ENCODE data around the gene IVNS1ABP. TPM values are rescaled to one million over a fixed set of nuclear protein-coding genes. Genes with fewer than 3 reads are reported as not detected.

Gene IVNS1ABP
- total and polyA plus RNA-seq, 2 of the 13 experiments (the other 11 are each of a cell fraction or from before 2014, with no cell fraction given): 49.1 to 51.7 TPM

DNA sequence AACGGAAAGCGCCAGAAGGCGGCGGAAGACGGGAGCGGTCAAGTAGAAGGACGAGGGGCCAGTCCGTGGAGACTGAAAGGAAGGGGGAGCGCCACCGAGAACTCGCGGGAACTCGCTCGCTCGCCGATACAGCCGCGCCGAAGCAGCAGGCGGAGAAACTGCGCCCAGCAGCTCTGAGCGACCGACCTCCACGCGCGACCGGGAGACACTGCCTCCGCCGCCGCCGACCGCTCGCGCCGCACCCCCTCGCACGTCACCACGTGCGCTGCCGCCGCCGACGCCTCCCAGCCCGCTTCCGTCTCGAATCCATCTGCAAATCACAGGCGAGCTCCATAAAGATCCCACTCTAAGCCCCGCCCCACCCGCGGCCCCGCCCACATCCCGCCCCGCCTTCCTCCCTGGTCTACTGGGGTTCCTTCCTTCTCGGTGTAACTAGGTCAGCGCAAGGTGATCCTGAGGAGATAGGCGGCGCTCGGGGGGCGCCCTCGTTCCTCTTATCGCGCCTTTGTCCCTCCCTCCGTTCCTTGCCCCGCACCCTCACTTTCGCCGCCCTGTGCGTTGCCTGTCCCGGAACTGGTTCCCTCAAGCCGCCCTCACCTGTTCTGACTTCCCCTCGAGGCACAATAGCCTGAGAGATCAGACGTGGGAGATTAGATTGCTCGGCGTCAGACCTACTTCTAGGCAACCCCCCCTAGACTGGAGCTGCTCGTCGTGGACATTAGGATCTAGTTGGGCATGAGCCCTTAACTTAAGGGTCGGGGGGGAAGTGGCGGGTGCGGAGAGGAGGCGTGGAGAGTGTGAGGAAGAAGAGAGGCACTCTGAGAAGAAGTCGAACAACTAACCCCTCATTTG is at the start of gene IVNS1ABP (continued):
- TF ChIP-seq, protein P1, sequence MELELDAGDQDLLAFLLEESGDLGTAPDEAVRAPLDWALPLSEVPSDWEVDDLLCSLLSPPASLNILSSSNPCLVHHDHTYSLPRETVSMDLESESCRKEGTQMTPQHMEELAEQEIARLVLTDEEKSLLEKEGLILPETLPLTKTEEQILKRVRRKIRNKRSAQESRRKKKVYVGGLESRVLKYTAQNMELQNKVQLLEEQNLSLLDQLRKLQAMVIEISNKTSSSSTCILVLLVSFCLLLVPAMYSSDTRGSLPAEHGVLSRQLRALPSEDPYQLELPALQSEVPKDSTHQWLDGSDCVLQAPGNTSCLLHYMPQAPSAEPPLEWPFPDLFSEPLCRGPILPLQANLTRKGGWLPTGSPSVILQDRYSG (CRISPR knock-in tag; IDR thresholded peaks at IDR 0.05): no peak
- TF ChIP-seq ATAD3A (CRISPR knock-in tag; IDR thresholded peaks at IDR 0.05) (no peak), HNRNPUL1 (IDR thresholded peaks at IDR 0.05; ENCODE audit: low read depth, low read length) (no peak), DNMT1 (CRISPR knock-in tag; IDR thresholded peaks at IDR 0.05) (0 out of 2 replicates have a peak, but pooled peaks have one; percentile 51), ETV5 (CRISPR knock-in tag; IDR thresholded peaks at IDR 0.05; ENCODE audit: borderline replicate concordance) (no peak), ZNF142 (CRISPR knock-in tag; IDR thresholded peaks at IDR 0.05) (0 out of 2 replicates have a peak, but pooled peaks have one; percentile 28), ZNF547 (CRISPR knock-in tag; IDR thresholded peaks at IDR 0.05) (no peak; the same call in 1 of the 2 replicates), ZBTB3 (CRISPR knock-in tag; IDR thresholded peaks at IDR 0.05; ENCODE audit: borderline replicate concordance, low read depth) (no peak), SMAD9 (CRISPR knock-in tag; IDR thresholded peaks at IDR 0.05) (no peak), ZNF263 (CRISPR knock-in tag; IDR thresholded peaks at IDR 0.05) (no peak), RBM39 (IDR thresholded peaks at IDR 0.05; ENCODE audit: low read depth, low read length, poor library complexity, severe bottlenecking) (no peak), ZNF276 (CRISPR knock-in tag; IDR thresholded peaks at IDR 0.05; ENCODE audit: low read depth) (no peak), EED (CRISPR knock-in tag; IDR thresholded peaks at IDR 0.05) (peak; percentile 71), RAD51 (IDR thresholded peaks at IDR 0.05; ENCODE audit: borderline replicate concordance) (no peak), ZNF446 (CRISPR knock-in tag; IDR thresholded peaks at IDR 0.05) (peak; percentile 49; the same call in 1 of the 2 replicates)
- TF ChIP-seq, protein P2, sequence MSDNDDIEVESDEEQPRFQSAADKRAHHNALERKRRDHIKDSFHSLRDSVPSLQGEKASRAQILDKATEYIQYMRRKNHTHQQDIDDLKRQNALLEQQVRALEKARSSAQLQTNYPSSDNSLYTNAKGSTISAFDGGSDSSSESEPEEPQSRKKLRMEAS (IDR thresholded peaks at IDR 0.05): peak; percentile 98
- TF ChIP-seq, protein P3, sequence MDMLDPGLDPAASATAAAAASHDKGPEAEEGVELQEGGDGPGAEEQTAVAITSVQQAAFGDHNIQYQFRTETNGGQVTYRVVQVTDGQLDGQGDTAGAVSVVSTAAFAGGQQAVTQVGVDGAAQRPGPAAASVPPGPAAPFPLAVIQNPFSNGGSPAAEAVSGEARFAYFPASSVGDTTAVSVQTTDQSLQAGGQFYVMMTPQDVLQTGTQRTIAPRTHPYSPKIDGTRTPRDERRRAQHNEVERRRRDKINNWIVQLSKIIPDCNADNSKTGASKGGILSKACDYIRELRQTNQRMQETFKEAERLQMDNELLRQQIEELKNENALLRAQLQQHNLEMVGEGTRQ (IDR thresholded peaks at IDR 0.05; ENCODE audit: low read depth, low read length): no peak
- TF ChIP-seq, protein P3 (CRISPR knock-in tag; IDR thresholded peaks at IDR 0.05; ENCODE audit: borderline replicate concordance): no peak

All from HepG2 (cell line).